Measurements from ENCODE around the gene CHCHD6.

CHCHD6 gene

DNA sequence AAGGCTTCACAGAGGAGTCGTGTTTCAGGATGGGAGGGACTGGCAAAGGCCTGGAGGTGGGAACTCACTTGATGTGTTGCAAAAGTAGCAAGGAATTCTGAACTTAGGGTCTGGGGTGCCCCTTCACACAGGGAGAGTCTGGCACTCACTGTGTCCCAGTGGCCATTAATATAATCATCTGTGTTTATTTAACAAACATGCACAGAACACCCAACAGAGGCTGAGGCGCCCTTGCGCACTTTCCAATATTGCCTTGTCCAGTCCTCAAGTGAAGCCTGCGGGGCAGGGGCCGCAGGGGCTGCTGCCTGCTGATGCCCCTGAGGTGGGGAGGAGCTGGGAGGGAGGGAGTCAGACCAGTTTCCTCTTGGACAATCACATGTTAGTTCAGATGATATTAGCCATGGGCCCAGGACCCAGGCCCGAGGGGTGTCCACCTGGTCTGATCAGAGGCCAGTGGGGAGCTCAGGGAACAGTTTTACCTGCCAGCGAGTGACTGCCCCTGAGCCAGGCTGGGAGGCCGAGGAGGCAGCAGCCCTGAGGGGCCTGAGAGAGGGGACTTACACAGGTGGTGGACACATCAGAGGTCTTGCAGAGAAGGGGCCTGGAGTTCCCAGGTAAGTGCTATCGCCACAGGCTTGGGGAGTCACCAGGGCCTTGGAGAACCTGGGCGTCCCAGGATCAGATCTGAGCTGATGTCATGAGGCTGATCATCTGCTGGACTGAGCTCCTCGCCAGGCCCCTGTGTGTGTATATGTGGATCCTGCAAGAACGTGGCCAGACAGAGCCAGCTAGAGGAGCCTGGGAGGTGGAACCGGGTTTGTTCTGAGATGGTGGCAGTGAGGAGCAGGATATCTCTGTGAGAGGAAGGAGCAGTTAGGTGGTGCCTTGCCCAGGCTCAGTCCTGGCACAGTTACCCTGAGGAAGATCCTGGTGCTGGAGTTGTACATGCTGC is 35.3 kb upstream of the CHCHD6 start:
- DNase-seq = no peak

DNA sequence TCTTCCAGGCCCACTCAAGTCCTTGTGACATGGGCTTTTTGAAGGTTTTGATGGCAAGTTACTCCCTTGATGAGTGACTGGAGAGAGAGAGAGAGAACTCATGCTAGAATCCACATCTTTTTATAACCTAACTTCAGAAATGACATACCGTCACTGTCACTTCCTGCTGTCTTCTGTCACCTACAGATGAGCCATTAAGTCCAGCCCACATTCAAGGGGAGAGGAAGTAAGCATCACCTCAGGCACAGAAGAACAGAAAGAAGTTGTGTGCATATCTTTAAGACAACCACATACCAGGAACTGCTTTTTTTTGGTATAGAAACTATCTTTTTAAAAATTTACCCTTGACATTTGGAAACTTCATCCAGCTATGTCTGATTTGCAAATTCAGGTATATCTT is 32.5 kb upstream of the CHCHD6 start:
- DNase-seq = no peak

DNA sequence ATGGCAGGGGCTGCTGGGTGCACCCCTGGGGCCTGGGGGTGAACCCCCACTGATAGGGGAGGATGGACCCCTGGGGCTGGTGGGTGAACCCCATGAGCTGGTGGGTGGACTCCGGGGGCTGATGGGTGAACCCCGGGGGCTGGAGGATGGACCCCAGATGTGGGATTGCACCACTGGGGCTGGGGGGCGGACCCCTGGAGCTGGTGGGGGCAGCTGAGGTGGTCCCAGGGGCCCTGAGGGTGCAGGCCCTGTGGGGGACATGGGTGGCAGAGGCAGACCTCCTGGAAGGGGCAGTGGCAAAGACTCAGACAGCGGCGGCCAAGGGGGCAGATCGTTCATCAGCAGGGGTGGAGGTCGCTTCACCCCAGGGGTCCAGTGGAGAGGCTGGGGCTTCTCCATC is 31.7 kb upstream of the CHCHD6 start:
- no peak for DNase-seq

DNA sequence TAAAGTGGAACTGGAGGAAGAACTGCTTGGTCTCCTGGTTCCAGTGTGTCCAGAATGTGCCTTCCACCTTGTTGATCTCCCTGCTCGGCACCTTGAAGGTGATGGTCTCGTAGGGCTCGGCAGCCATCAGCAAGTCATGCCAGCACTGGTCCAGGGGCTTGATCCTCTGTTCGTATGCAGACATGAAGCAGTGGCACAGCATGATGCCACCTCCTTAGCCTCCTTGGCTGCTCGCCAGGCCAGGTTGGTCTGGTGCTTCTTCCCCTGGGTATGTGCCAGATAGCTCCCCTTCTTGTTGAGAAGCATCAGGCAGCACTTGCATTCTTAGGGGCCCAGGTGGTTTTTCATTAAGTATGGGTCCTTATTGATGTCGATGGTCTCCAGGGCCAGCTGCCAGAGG is 31.3 kb upstream of the CHCHD6 start:
- no peak for DNase-seq

DNA sequence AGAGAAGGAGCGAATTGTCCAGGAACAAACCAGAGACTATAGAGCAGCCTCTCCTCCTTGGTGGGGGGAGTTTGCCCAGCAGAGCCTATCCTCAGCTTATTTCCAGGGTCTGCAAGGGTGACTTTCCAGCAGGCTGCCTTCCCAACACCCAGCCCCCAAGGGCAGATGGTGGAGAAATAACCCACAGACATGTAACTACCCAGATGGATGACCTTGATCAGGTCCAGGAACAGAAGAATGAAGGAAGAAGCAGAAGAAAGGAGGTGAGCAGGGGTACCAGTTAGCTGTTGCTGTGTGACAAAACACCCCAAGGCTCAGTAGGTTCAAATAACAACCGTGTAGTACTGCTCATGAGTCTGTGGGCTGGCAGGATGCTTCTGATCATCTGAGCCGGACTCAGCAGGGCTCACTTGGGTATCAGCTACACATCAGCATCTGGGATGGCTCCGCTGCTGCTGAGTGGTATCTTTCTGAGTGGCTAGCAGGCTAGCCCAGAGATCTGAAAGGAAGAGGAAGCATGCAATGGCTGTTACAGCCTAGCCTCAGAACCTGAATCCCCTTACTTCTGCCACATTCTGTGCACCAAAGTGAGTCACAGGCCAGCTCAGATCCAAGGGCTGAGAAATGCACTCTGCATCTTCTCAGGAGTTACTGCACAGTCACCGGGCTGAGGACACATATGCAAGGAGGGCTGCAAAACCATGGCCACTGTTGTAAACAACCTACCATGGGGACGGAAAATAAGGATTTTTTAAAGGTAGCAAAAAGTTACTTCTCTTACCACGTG is 26.9 kb upstream of the CHCHD6 start:
- no peak for DNase-seq

DNA sequence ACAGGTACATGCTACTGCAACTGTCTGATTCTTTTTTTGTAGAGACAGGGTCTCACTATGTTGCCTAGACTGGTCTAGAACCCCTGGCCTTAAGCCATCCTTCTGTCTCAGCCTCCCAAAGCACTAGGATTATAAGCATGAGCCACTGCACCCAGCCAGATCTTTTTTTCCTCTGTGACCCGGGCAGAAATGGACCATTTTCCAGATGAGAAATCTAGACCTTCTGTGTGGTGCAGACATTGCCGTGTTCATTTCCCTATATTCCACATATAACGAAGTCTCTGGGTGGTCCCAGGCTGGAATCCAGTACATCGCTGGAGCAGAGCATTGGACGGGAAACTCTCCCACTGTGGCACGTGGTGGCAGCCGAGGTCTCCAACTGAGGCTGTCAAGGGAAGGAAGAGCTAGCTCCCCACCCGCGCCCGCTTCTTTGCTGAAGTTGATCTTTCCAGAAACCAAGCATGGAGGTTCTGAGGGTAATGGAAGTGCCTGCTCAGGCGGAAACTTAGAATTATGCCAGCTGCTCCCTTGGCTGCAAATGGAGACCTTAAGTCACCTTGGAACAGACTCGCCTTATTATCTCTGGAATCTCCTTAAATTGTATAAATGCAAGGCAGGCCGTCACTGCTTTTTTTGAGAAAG is 26.1 kb upstream of the CHCHD6 start:
- no peak for DNase-seq

DNA sequence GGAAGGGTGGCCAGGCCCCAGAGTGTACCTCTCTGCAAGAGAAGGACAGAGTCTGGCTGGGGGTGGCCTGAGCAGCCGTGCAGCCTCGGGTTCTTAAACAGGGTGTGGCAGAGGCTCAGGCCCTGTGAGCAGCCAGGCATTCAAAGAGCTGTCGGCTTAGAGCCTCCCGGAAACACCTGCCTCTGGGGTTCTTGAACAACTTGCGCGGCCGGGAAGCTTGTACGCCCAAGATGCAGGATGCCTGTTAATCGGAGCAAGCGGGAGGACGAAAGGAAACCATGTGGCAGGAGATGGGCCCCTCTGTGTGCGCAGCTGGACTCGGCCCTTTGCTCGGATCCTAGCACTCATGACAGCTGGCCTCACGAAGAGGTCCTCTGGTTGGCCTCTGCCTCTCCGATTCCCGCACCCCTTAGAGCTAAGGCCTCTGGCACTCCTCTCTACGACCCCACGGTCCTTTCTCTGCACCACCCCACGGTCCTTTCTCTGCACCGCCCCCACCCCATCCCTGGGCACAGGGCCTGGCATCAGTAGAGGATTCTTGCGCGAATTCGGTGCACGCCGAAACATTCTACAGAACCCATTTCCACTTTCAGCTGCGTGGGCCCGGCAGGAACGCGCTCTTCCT is 25.2 kb upstream of the CHCHD6 start:
- no peak for DNase-seq

DNA sequence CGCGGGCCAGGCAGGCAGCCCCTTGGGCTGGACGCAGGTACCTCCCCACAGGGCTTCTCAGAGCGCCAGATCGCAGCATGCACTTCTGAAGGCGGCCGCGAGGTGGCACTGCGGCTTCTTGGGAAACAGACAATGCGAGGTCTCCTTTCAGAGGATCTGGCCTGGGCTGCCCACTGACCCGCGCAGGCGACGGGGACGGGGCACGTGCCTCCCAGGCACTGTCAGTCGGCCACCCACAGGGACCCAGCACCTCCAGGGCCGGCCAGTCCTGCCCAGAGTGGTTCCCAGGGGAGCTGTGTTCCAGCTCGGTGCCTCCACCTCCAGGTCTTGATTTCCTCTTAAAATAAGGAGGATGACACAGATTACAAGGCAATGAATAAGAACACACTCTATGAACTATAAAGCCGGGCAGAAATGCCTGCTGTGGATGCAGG is 24.7 kb upstream of the CHCHD6 start:
- DNase-seq = peak; percentile 77

DNA sequence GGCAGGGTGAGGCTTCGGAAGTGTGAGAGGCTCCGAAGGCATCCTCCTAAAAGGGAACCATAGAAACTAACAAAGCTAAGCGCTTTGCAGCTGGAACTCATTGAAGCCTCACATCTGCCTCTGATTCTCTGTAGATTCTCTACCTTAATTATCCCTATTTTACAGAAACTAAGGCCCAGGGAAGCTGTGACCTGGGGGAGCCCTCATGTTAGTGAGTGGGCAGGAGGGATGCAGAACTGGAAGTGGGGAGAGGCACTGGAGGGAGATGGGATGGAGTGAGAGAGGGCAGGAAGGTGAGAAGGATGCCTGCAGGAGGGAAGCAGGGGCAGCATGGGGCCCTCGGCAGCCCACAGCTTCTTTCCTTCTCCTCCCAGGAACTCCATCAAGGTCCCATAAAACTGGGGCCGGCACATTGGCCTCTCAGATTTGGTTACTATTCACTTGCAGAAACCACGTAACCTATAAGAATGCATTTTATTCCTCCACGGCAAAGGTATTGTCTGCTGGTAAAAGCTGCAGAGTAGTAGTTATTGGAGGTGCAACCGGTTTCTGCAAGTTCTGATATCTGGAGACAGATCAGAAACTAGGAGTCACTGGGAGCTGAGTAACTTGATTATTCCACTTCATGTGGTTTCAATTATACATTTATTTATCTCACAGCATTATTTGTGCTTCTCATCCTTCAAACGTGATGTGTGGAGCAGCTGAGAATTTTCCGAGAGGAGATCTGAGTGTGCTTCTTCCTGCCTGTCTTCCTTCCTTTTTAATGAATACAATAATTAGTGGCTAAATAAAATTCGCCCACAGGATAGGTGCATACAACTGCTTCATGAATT is 24.0 kb upstream of the CHCHD6 start:
- no peak for DNase-seq

DNA sequence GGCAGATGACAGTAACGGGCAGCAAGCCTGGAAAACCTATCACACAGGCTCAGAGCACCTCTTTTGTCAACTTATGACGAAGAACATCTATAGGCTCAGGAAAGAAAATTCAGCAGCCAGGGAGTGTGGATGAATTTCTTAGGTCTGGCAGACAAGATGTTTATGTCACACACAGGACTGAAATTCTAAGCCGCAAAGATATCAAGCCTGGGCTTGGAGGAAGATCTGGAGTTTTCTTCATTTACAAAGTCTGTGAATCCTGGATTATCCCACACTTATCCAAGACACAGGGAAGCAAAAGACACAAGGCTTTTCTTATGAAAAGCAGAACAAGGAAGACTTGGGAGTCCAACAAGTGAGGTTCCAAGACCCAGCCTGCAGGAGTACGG is 23.4 kb upstream of the CHCHD6 start:
- DNase-seq = no peak

DNA sequence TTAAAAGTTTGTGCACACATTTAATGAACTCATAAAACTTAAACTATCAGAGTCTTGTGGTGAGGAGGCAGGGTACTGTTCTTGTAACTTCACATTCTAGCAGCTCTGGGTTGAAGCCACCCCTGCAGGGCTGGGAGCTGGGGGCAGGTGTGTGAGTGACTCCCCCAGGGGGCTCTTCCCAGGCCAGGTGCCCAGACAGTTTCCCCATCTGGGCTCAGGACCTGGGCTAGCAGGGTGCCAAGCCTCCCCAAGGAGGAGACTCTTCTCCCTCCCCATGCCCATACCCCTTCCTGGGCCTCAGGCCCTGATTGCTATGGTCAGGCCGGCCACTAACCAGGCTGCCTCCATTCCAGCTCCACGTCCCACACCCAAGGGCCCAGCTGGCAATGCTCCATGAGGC is 22.0 kb upstream of the CHCHD6 start:
- DNase-seq = no peak

DNA sequence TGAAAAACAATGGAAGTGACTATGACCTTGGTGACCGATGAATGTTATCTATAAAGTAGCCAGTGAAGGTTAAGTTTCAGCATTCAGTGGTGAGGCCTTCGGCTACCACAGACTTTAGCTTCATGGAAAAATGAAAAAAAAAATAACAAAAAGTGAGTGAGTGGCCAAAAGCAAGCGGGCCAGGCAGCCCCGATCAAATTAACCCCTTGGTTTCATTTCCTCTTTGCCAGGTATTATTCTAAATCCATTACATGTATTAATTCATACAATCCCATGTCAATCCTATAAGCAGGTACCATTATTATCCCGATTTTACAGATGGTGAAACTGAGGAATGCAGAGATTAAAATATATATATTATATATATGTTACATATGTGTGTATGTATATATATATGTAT is 21.0 kb upstream of the CHCHD6 start:
- no peak for DNase-seq

DNA sequence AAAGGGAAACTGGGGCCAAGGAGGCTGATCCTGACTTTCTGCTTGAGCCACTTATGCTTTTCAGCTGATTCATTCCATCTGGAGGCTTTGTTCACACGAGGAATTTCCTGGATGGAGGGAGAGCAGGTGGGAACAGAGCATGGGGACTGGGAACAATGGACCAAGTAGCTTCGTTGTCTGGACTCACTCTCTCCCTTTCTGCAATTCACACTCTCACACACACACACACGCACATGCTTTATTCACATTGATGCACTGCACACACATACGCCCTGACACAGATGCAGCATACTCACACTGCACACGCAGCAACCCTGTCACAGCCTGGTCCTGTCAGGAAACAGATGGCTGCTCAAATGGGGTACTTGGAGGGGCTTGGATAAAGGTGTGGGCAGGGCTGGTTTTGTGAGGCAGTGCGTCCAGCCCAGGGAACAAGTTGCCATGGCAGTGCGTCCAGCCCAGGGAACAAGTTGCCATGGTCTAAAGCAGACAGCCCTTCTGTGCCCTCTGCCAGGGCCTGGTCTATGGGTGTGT is 19.8 kb upstream of the CHCHD6 start:
- DNase-seq = no peak

DNA sequence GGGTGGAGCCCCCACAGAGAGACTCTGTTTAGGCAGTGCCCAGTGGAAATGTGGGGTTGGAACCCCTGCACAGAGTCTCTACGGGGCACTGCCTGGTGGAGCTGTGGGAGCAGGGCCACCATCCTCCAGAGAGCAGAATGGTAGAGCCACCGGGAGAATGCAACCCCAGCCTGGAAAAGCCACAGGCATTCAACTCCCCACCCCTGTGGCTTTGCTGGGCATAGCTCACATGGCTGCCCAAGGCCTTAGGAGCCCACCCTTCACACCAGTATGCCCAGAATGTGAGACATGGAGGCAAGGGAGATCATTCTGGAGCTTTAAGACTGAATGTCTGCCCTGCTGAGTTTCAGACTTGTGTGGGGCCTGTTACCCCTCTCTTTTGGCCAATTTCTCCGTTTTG is 19.0 kb upstream of the CHCHD6 start:
- DNase-seq = no peak

DNA sequence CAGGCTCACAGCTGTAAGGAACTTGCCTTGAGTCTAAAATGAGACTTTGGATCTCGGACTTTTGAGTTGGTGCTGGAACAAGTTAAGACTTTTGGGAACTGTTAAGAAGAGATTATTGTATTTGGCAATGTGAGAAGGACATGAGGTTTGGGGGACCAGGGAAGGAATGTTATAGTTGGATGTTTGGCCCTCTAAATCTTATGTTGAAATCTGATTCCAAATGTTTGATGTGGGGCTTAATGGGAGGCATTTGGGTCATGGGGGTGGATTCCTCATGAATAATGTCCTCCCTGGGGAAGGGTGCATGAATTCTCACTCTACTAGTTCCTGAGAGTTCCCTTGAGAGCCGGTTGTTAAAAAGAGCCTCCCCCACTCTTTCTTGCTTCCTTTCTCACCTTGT is 18.5 kb upstream of the CHCHD6 start:
- no peak for DNase-seq

DNA sequence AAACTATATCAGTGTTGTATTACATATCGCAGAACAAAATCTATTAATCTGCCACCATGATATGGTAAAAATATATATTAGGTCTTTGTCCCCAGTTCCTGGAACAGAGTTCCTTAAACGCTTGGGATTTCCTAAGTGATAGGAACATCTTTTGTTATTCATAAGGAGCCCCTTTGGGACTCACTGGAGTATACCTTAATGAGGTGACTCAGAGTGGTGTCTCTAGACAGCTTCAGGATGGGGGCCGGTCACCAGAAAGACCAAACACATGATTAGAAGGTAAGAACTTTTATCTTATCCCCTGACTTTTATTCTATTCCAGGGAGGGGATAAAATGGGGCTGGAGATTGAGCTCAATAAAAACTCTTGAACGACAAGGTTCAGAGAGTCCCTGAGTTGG is 12.3 kb upstream of the CHCHD6 start:
- DNase-seq = no peak

DNA sequence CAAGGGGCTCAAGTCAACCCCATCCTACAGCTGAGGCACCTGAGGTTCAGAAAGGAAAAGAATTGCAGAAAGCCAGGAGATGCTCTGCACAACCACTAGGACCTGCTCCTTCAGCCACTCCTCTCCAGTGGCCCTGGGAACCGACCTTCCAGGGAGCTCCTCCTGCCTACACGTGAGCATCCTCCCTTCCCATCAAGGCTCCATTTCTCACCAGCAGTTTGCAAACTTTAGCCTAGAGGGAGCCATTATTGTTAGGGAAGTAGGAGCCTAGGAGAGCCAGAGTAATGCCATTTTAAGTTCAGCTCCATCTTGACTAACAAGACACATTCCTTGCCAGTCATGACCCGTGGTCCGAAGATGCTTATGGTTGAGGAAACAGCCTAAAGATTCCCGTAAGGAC is 11.2 kb upstream of the CHCHD6 start:
- no peak for DNase-seq

DNA sequence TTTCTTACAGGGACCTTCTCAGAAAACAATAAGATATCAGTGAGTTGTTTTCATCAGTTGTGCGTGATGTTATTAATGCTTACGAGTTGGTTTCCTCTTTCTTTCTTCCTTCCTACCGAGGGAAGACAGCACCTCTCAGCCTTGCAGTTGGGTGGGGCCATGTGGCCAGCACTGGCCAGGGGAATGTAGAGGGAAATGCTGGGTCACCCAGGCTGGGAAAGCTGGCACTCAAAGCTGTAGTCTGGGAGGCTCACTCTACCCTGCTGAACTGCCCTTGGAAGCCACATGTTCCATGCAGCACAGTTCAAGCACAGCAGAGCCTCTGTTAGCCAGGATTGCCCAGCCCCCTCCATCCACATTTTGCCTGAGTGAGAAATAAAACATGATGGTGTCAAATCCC is 10.1 kb upstream of the CHCHD6 start:
- no peak for DNase-seq

DNA sequence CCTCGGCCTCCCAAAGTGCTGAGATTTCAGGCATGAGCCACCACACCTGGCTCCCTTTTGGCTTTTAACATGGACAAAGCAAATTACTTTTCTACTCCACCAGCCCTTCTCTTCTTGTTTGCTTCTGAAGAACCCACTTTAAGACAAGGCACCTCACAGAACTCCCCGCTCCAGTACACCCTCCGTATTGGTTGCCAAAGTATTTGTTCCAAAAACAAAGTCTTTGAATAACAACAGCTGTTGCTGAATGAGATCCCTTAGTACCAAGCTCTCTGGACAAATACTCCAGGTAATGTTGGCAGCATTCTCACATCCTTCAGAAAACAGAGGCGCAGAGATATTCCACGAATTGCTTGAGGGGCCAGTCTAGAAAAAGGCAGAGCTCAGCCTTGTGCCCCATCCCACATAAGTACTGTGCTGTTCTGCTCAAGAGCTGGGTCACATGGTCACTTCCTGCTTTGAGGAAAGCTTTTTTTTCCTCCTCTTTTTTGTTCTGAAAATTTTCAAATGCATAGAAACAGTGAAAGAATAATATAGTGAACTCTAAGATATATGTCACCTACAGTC is 7.3 kb upstream of the CHCHD6 start:
- DNase-seq = no peak

DNA sequence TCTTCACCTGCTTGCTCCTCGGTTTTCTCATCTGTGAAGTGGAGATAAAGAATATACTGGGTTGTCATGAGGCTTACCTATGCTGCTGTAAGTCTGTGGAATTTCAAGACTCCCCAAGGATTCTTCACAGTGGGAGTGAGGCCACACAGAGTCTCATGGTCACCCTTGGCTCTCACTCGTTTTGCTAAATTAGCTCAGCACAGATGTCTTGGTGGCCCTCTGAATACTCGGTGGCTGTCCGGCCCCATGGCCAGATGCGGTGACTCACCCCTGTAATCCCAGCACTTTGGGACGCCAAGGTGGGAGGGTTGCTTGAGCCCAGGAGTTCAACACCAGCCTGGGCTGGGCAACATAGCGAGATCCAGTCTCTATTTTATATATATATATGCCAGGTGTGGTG is 5.0 kb upstream of the CHCHD6 start:
- no peak for DNase-seq

DNA sequence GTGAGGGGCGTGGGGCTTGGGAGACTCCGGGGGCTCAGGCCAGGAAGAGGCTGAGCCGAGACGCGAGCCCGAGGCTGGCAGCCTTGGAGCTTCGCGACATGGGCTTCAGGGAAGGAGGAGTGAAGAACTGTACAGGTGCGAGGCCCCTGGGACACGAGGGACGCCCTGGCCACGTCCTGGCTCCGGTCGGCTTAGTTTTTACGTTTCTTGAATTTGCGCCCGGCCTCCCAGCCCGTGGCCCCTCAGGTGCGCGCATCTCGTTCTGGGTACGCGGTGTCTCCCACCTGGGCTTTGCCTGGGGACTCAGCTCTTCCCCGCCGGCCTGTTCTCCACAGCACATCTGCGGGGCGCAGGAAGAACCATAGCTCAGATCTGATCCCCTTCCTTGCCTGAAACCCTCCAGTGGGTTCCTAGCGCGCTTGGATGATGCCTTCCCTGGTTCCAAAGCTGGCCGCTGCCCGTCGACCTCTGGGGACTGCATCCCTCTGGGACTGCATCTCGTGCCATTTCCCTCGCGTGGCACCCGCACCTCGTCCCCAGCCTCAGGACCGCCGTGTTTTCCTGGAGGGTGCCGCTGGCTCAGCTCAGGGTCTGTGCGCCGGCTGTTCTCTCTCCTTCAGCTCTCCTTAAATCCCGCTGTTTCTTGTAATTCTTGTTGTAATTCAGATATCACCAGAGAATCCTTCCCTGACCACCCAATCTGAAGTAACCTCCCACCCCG is 614 bp downstream of the CHCHD6 start:
- DNase-seq = peak; percentile 5
